Right ventricle myocardium inferior (tissue), 1 donor: ENCODE measurements around the gene FECH. TPM values are rescaled to one million over a fixed set of nuclear protein-coding genes. Genes with fewer than 3 reads are reported as not detected.

Experiments
- ATAC-seq: fragments of 200-7000 bp; cut with Tn5 transposase; one replicate; pipeline ENCODE4 v1.9.1; 2020; ENCODE audit warnings: mild to moderate bottlenecking, moderate library complexity
- DNase-seq: peaks from one replicate; pipeline ENCODE4 v3.0.0; 2021; ENCODE audit errors: missing footprints
- intact Hi-C: fragments of 100-400 bp; cut with DNase I; formaldehyde crosslinking; loops from one replicate; pipeline ENCODE4 v1.11.0; 2022
- total RNA-seq: library from RNA; stranded (reverse); fragmentation: NEBNext Ultra II Directional; extraction: Animal tissue kit (Norgen Biotek cat#: 25700); gene quantifications from one replicate; pipeline ENCODE4 v1.2.1, GENCODE V29; 2021
- donor health status: DM: no; HTN: yes; CAD: no; lungs with severe emphysema.

The FECH gene
- total RNA-seq, 1 donor from 2014 or later, result 35.2 TPM

DNA sequence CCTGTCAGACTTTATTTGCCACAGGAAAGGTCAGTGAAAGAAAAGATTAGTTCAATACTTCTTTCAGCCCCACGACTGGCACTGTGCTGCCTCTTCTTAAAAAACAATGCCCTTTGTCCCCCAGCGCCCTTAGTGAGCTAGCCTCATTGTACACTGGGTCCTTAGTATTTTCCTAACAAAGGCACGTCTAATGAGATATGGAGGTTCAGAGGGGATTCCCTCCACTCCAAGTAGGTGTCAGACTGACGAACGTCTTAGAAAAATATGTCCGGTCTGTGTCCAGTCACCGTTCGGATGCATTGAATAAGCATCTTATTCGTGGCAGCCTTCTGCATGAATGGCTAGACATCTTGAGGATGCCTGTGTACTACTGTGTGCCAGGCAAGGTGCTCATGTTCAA lies 1.1 kb downstream of the FECH start:
- DNase-seq (no peak), ATAC-seq (no peak)
- intact Hi-C loops, result no loop called here

DNA sequence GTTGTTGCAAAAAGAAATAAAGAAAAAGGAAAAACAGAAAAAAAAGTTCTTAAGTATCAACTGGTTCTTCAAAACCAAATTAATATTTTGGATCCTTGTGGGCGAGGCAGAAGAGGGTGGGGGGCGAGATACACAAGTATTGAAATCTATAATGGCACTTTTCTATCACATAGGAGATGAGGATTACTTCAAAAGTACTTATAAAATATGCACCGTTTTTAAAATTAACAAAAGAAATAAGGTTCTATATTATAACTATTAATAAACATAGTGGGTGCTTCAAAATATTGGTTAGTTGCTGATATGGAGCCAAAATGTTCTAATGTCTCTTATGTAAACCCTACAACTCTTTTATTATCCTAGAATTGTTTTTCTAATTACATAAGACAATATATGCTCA lies 2.1 kb downstream of the FECH start:
- no peak for ATAC-seq
- intact Hi-C loops, result no loop called here
- no peak for DNase-seq

- intact Hi-C loops, result no loop called here
- no peak for ATAC-seq
- DNase-seq, result no peak
Observed at GRCh38 chr18:57583297-57583835, 3.1 kb downstream of the FECH start.

- no peak for DNase-seq
- ATAC-seq, result peak; percentile 44
- intact Hi-C loops, result no loop called here
Observed at GRCh38 chr18:57581301-57581934, 5.1 kb downstream of the FECH start.

DNA sequence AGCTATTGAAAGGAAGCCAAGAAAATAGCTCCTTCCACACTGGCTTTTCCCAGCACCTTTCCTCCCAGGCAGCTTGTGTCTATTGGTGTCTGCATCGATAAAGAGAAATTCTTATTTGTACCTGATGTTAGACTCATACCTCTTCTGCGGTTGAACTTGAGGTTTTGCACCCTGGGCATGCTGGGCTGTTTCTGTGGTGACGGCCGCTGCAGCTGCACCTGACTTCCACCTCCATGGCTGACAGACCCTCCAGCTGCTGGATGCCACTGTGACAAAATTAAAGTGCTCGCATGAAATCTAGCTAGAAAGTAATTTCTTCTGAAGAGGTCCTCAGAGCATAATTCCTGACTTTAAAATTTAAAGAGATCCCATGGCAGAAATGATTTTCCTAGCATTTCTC lies 6.6 kb downstream of the FECH start:
- DNase-seq (no peak), ATAC-seq (no peak)
- intact Hi-C loops, result no loop called here

GRCh38 chr18:57576316-57576715 lies 10.2 kb downstream of the FECH start:
- DNase-seq (no peak), ATAC-seq (no peak)
- intact Hi-C loops, result no loop called here

DNA sequence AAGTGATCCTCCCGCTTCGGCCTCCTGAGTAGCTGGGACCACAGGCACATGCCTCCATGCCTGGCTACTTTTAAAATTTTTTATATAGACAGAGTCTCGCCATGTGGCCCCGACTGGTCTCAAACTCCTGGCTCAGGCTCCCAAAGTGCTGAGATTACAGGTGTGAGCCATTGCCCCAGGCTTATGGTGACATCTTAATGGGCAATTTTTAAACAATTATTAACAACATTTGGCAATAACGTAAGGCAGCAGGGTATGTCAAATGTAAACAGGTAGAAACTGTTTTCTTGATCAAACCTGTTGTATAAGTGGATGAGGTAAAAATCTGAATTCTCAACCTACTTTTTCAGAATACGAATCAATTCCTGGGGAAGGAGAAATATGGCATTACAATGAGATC lies 11.0 kb downstream of the FECH start:
- DNase-seq (no peak), ATAC-seq (no peak)
- intact Hi-C loops, result no loop called here

GRCh38 chr18:57574866-57575265 lies 11.6 kb downstream of the FECH start:
- no peak for ATAC-seq
- DNase-seq, result no peak
- intact Hi-C loops, result no loop called here

DNA sequence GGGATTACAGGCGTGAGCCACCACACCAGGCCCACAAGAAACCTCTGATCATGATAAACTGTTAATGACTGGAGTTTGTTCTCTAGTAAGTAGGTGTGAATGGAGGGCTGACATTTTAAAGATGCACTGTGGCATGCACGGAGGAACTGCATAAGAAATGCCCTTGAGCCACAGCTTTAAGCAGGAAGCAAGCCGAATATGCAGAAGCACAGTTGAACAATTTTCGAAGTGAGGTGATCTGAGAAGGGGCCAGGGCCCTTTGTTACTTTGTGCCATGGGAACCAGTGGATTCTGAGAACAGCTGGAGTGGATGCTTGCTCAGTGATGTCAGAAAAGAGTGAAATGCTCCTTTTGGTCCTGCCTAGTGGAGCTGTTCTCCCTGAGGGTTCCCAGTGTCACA lies 16.3 kb downstream of the FECH start:
- DNase-seq (no peak), ATAC-seq (no peak)
- intact Hi-C loops, result no loop called here

- intact Hi-C loops, result loop anchor here (10.0 kb wide), 1 partner anchor 694 kb away; no protein-coding TSS in a partner anchor
- ATAC-seq, result no peak
- DNase-seq, result no peak
Observed at GRCh38 chr18:57569133-57569532, 17.4 kb downstream of the FECH start.

DNA sequence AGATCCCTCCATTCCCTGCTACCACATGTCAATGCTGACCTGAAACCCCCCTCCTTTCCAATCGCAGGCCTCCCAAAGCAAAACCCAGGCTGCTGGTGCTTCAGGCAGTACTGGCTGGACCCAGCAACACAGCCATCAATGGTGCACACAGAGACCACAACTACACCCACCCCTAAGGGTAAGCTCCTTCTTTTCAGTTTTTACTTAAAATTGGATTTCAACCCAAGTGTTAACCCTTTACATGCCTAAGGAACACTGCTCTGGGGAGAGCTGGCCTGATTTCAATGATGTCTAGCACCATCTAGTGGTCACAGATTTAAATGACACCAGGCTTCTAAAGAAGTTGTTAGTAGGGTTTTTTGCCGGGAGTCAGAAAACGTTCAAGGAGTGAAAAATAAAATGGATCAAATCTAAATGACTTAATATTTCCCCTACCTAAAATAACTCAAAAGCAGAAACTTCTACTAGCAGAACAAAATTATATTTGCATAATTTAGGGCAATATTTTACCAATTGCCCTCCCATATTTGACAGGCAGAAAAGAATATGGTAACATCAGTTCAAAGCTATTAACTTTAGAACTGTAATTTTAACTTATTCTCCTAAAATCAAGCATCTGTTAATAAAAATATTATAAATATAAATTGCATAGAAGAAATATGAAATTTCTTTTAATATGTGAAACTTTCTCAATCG lies 24.6 kb downstream of the FECH start:
- intact Hi-C loops, result loop anchor here (2.0 to 10.0 kb wide), 2 partner anchors 687 to 813 kb away; no protein-coding TSS in a partner anchor
- ATAC-seq, result no peak
- no peak for DNase-seq

DNA sequence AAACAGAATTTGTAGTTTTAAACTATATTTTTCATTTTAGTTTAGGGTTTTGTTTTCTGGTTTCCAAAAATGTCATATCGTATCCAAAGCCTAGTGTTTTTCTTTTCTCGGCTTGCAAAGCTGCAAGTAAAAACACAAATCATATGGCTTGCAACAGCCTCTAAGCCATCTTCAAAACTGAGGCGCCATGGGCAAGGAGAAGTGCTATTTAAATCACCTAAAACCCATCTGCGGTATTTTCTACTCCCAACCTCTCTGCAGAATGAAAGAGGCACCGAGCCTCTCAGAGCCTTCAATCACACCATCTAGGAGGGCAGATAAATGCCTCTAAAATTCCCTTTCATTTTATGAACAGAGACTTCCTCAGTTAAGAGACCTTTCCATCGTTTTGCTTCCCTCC lies 25.2 kb downstream of the FECH start:
- DNase-seq (no peak), ATAC-seq (no peak)
- intact Hi-C loops, result loop anchor here (10.0 kb wide), 1 partner anchor 686 kb away; no protein-coding TSS in a partner anchor

DNA sequence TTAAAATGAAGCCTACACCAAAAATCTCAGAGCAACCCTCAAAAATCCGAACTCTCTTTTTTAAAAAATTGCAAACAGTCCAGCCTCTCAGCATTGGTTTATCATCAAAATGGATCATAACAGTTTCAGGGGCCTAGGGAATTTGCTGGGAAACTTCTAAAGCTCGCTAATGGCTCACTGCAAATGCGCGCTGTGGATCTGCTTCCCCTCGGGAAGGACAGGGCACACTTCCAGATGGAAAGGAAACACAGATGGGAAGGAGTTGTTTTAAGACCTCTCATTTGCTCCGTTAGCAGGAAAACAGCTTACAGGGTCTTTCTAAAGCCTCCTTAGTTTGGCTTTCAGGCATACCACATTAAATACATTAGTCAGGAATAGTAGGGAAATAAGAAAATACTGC lies 27.2 kb downstream of the FECH start:
- DNase-seq (no peak), ATAC-seq (peak; percentile 53)
- intact Hi-C loops, result no loop called here

DNA sequence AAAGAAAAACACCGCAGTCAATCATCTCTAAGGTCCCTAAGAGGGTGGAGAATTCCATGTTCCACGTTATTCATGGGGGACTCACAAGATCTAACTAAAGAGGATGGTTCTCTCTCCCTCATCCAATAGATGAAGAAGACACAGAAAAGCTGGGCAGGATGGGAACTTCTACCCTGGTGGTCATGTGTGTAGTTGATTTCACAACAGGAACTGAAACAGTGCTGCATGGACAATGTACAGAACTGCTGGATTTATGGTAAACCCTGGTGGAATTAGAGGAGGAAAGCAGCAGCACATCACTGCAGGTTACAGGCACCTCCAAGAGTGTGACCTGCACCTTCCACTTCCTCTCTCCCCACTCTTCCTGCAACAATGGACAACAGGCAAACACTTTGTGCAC lies 31.4 kb downstream of the FECH start:
- DNase-seq (no peak), ATAC-seq (no peak)
- intact Hi-C loops, result no loop called here

GRCh38 chr18:57550510-57550909 lies 36.0 kb downstream of the FECH start:
- intact Hi-C loops, result no loop called here
- DNase-seq, result no peak

DNA sequence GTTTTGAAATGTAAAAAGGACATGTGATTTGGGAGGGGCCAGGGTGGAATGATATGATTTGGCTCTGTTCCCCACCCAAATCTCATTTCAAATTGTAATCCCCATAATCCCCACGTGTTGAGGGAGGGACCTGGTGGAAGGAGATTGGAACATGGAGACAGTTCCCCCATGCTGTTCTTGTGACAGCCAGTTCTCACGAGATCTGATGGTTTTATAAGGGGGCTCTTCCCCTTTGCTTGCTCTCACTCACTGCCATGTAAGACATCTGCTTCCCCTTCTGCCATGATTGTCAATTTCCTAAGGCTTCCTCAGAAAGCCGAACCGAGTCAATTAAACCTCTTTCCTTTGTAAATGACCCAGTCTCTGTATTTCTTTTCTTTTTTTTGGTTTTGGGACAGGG lies 39.2 kb downstream of the FECH start:
- ATAC-seq (no peak), DNase-seq (no peak)
- intact Hi-C loops, result no loop called here

More at GRCh38 chr18:57550510-57550909, 36.0 kb downstream of the FECH start:
- ATAC-seq, result no peak

- DNase-seq (no peak), ATAC-seq (no peak)
- intact Hi-C loops, result no loop called here
Observed at GRCh38 chr18:57544936-57545660, 41.4 kb downstream of the FECH start.

GRCh38 chr18:57543560-57543959 lies 42.9 kb downstream of the FECH start:
- DNase-seq (no peak), ATAC-seq (no peak)
- intact Hi-C loops, result no loop called here

- intact Hi-C loops, result no loop called here
- ATAC-seq (no peak), DNase-seq (no peak)
Observed at GRCh38 chr18:57542812-57543427, 43.6 kb downstream of the FECH start.
